Keratinocyte (primary cell): ENCODE results near the gene CYP19A1. TPM values are rescaled to one million over a fixed set of nuclear protein-coding genes. Genes with fewer than 3 reads are reported as not detected.

Experiments used
- DNase-seq: peaks from one replicate; pipeline ENCODE4 v3.0.0-alpha.2; 2011; ENCODE audit warnings: low read depth, missing footprints, low spot score
- FAIRE-seq: peaks from 2 replicates; lab custom pipeline; 2011; peaks lifted over from hg19 to GRCh38; lab: Jason Lieb, UNC
- H2AFZ ChIP-seq: 2 replicates; pipeline ENCODE4 v1.6.0; 2012; ENCODE audit warnings: low read length, control low read depth, inconsistent platforms; ENCODE audit not compliant: control insufficient read depth
- H3K27ac ChIP-seq: 2 replicates; pipeline ENCODE4 v1.5.1; 2011; ENCODE audit warnings: low read length; ENCODE audit not compliant: control insufficient read depth, insufficient read depth
- H3K27me3 ChIP-seq: 3 replicates; pipeline ENCODE4 v1.6.0; 2011; ENCODE audit warnings: low read length; ENCODE audit not compliant: control insufficient read depth, insufficient read depth; ENCODE audit errors: extremely low read depth
- H3K36me3 ChIP-seq, 2 experiments: 2 replicates in 1 of 2; 3 replicates in 1 of 2; pipeline ENCODE4 v1.5.1; 2011; ENCODE audit warnings: low read length in 2 of 2, mild to moderate bottlenecking in 1 of 2; ENCODE audit not compliant: control insufficient read depth in 2 of 2, insufficient read depth in 2 of 2; ENCODE audit errors: extremely low read depth in 1 of 2
- H3K4me1 ChIP-seq: 3 replicates; pipeline ENCODE4 v1.5.1; 2011; ENCODE audit warnings: low read length; ENCODE audit not compliant: control insufficient read depth, insufficient read depth; ENCODE audit errors: extremely low read depth
- H3K4me2 ChIP-seq: 3 replicates; pipeline ENCODE4 v1.6.0; 2011; ENCODE audit warnings: low read depth, low read length; ENCODE audit not compliant: control insufficient read depth, insufficient read depth; ENCODE audit errors: extremely low read depth
- H3K4me3 ChIP-seq, 3 experiments: fragments of 200-600 bp in 1 of 3; sonication (generic) in 1 of 3; 2 replicates in 2 of 3; 3 replicates in 1 of 3; pipeline ENCODE4 v1.5.1; 2011 to 2016; ENCODE audit warnings: low read length in 3 of 3, mild to moderate bottlenecking in 3 of 3, control low read depth in 2 of 3, inconsistent platforms in 1 of 3, low read depth in 1 of 3, mixed read lengths in 1 of 3, mixed run types in 1 of 3, moderate library complexity in 1 of 3; ENCODE audit not compliant: control insufficient read depth in 2 of 3, insufficient read depth in 2 of 3; ENCODE audit errors: extremely low read depth in 1 of 3
- H3K79me2 ChIP-seq: 2 replicates; pipeline ENCODE4 v1.6.0; 2012; ENCODE audit warnings: low read length; ENCODE audit not compliant: control insufficient read depth, insufficient read depth
- H3K9ac ChIP-seq: 3 replicates; pipeline ENCODE4 v1.6.0; 2011; ENCODE audit warnings: low read length; ENCODE audit not compliant: control insufficient read depth, insufficient read depth; ENCODE audit errors: extremely low read depth
- H3K9me1 ChIP-seq: 3 replicates; pipeline ENCODE4 v1.6.0; 2011; ENCODE audit warnings: low read length; ENCODE audit not compliant: control insufficient read depth, insufficient read depth; ENCODE audit errors: extremely low read depth
- H3K9me3 ChIP-seq: 2 replicates; pipeline ENCODE4 v1.5.1; 2012; ENCODE audit warnings: low read depth, low read length; ENCODE audit not compliant: control insufficient read depth
- H4K20me1 ChIP-seq: 3 replicates; pipeline ENCODE4 v1.6.0; 2011; ENCODE audit warnings: low read length; ENCODE audit not compliant: control insufficient read depth, insufficient read depth; ENCODE audit errors: extremely low read depth
- EZH2 ChIP-seq: IDR thresholded peaks from one replicate; pipeline ENCODE4 v1.6.1; 2012; ENCODE audit warnings: inconsistent platforms, mild to moderate bottlenecking, low read length, moderate library complexity
- dilution Hi-C: fragments of 300-500 bp; cut with MboI; formaldehyde crosslinking; loops from one replicate; pipeline ENCODE4 v1.7.0; 2020; ENCODE audit warnings: low sequenced_read_pairs; ENCODE audit not compliant: extremely low pct_ligation_motif_present
- polyA plus RNA-seq, 5 experiments: library from polyadenylated mRNA; depleted of rRNA in 3 of 5; stranded (reverse) in 3 of 5; stranded (forward) in 1 of 5; unstranded in 1 of 5; fragments of >200 nt; gene quantifications; 1 replicate in 1 of 5; 2 replicates in 3 of 5; 3 replicates in 1 of 5; pipeline versions ENCODE4 v1.2.1 to v1.2.3, GENCODE V29; 2011 to 2012; ENCODE audit warnings: missing spikeins in 2 of 5, low read depth in 1 of 5, low replicate concordance in 1 of 5
- TF ChIP-seq, protein P1 (sequence below), 3 experiments: IDR thresholded peaks in 1 of 3; conservative IDR thresholded peaks in 1 of 3; optimal IDR thresholded peaks in 1 of 3; 2 replicates in 2 of 3; 3 replicates in 1 of 3; pipeline versions ENCODE3 to v1.5.1; 2011; ENCODE audit warnings: low read length in 3 of 3, mild to moderate bottlenecking in 3 of 3, moderate library complexity in 2 of 3, control low read depth in 1 of 3, inconsistent platforms in 1 of 3; ENCODE audit not compliant: insufficient read depth in 2 of 3; ENCODE audit errors: extremely low read depth in 1 of 3

CYP19A1 gene
- polyA plus RNA-seq, 1 donor (not counting 4 experiments of a cell fraction or from before 2014, with no cell fraction given): not detected

DNA sequence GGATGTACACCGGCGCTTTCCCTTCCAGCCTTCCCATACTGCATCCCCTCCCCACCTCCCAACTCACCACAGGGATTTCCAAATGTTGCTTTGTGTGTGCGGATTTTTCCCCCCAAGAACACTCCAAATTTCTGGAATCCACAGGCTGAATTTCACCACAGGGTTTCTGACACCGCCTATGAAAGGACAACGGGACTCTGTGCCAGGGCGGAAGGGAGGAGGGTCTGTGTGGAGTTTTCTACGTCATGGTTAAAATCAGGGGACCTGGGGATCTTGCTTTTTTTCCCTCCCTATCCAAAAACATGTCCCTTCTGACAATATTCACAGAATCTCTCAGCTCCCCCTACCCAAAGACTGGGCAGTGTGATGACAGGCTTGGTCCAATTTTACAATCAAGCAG is 14.6 kb downstream of the CYP19A1 start:
- no peaks in the 10 kb centered on the region for H3K36me3 ChIP-seq
- H3K9me1 ChIP-seq: no peaks in the 10 kb centered on the region
- no peak for TF ChIP-seq EZH2
- TF ChIP-seq, protein P1, sequence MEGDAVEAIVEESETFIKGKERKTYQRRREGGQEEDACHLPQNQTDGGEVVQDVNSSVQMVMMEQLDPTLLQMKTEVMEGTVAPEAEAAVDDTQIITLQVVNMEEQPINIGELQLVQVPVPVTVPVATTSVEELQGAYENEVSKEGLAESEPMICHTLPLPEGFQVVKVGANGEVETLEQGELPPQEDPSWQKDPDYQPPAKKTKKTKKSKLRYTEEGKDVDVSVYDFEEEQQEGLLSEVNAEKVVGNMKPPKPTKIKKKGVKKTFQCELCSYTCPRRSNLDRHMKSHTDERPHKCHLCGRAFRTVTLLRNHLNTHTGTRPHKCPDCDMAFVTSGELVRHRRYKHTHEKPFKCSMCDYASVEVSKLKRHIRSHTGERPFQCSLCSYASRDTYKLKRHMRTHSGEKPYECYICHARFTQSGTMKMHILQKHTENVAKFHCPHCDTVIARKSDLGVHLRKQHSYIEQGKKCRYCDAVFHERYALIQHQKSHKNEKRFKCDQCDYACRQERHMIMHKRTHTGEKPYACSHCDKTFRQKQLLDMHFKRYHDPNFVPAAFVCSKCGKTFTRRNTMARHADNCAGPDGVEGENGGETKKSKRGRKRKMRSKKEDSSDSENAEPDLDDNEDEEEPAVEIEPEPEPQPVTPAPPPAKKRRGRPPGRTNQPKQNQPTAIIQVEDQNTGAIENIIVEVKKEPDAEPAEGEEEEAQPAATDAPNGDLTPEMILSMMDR (optimal IDR thresholded peaks at IDR 0.05 in 1 of 3, IDR thresholded peaks at IDR 0.05 in 1 of 3, conservative IDR thresholded peaks at IDR 0.05 in 1 of 3; ENCODE audit: extremely low read depth in 1 of 3, insufficient read depth in 2 of 3, low read length in 3 of 3): no peak
- DNase-seq (no peak), FAIRE-seq (no peak)
- H2AFZ ChIP-seq: no peak overlapping the region
- H3K27me3 ChIP-seq: peaks cover 3% of the 10 kb centered on the region
- no peaks in the 10 kb centered on the region for H4K20me1 ChIP-seq
- H3K4me1 ChIP-seq: no peaks in the 10 kb centered on the region
- dilution Hi-C loops: no loop called here
- H3K27ac ChIP-seq: no peak overlapping the region
- no peak overlapping the region for H3K4me2 ChIP-seq
- no peak overlapping the region for H3K4me3 ChIP-seq
- no peaks in the 10 kb centered on the region for H3K9me3 ChIP-seq
- H3K9ac ChIP-seq: no peak overlapping the region
- no peaks in the 10 kb centered on the region for H3K79me2 ChIP-seq

GRCh38 chr15:51322621-51323296 is 15.6 kb downstream of the CYP19A1 start:
- Histone ChIP-seq H3K4me3 (no peak overlapping the region), H3K9me1 (no peaks in the 10 kb centered on the region), H4K20me1 (no peaks in the 10 kb centered on the region), H3K79me2 (no peaks in the 10 kb centered on the region), H2AFZ (no peak overlapping the region), H3K9ac (no peak overlapping the region), H3K27ac (no peak overlapping the region), H3K4me2 (no peak overlapping the region), H3K36me3 (no peaks in the 10 kb centered on the region), H3K4me1 (no peaks in the 10 kb centered on the region), H3K27me3 (peaks cover 3% of the 10 kb centered on the region), H3K9me3 (no peaks in the 10 kb centered on the region)
- dilution Hi-C loops: no loop called here
- TF ChIP-seq, protein P1 (optimal IDR thresholded peaks at IDR 0.05 in 1 of 3, IDR thresholded peaks at IDR 0.05 in 1 of 3, conservative IDR thresholded peaks at IDR 0.05 in 1 of 3; ENCODE audit: extremely low read depth in 1 of 3, insufficient read depth in 2 of 3, low read length in 3 of 3): no peak
- TF ChIP-seq EZH2: no peak
- DNase-seq: no peak
- FAIRE-seq: no peak
